RWPE2 (cell line): Measurements from ENCODE around the gene STAMBPL1.

Experiments
- ATAC-seq: fragments of 200-7000 bp; cut with Tn5 transposase; 3 replicates; pipeline ENCODE4 v1.9.1; 2021; ENCODE audit warnings: low read depth
- DNase-seq: peaks from one replicate; pipeline ENCODE4 v3.0.0-alpha.2; 2020; ENCODE audit warnings: low spot score
- H3K27ac ChIP-seq: fragments of 450-650 bp; 2 replicates; pipeline ENCODE4 v1.5.1; 2017; ENCODE audit warnings: mild to moderate bottlenecking; ENCODE audit not compliant: poor library complexity, severe bottlenecking
- H3K27me3 ChIP-seq: fragments of 250-450 bp; sonication (Bioruptor Pico); 2 replicates; pipeline ENCODE4 v1.5.1; 2021; ENCODE audit warnings: mild to moderate bottlenecking, moderate library complexity; ENCODE audit not compliant: insufficient read depth, poor library complexity, severe bottlenecking
- H3K36me3 ChIP-seq: fragments of 250-450 bp; sonication (Bioruptor Pico); 2 replicates; pipeline ENCODE4 v1.5.1; 2020; ENCODE audit warnings: low read depth, mild to moderate bottlenecking, moderate library complexity
- H3K4me1 ChIP-seq: fragments of 250-450 bp; sonication (Bioruptor Pico); 2 replicates; pipeline ENCODE4 v1.5.1; 2021; ENCODE audit warnings: mild to moderate bottlenecking, moderate library complexity; ENCODE audit not compliant: insufficient read depth, poor library complexity, severe bottlenecking
- H3K4me3 ChIP-seq: fragments of 250-450 bp; sonication (Bioruptor Pico); 2 replicates; pipeline ENCODE4 v1.5.1; 2021; ENCODE audit warnings: mild to moderate bottlenecking, moderate library complexity; ENCODE audit not compliant: severe bottlenecking
- H3K9me3 ChIP-seq: fragments of 250-450 bp; sonication (Bioruptor Pico); 2 replicates; pipeline ENCODE4 v1.5.1; 2021; ENCODE audit warnings: mild to moderate bottlenecking, moderate library complexity; ENCODE audit not compliant: severe bottlenecking
- TF ChIP-seq, protein P1 (sequence below): fragments of 450-650 bp; IDR thresholded peaks from one replicate; pipeline ENCODE4 v1.5.1; 2017; ENCODE audit warnings: mild to moderate bottlenecking, moderate library complexity; ENCODE audit not compliant: poor library complexity, severe bottlenecking

STAMBPL1 gene

DNA sequence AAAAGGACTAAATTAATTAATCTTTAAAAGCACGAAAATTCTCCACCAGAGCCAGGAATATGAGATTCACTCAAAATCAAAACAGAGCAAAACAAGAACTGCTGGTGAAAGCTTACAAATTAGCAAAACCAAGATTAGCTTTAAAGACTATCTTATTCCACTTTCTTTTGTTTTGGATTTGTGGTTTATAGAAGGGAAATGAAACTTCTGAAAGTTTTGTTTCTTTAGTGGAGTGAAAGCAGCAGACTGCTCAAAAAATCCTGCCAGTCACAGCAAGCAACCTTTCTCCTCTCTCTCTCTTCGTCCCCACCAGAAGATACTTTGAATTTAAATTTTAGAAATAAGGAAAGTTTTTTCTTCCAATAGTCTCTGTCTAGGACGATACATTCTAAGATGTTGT is 64.8 kb downstream of the STAMBPL1 start:
- no peaks in the 10 kb centered on the region for H3K27me3 ChIP-seq
- ATAC-seq (no peak), DNase-seq (no peak)
- H3K27ac ChIP-seq = no peak overlapping the region
- H3K4me1 ChIP-seq = no peaks in the 10 kb centered on the region
- TF ChIP-seq, protein P1, sequence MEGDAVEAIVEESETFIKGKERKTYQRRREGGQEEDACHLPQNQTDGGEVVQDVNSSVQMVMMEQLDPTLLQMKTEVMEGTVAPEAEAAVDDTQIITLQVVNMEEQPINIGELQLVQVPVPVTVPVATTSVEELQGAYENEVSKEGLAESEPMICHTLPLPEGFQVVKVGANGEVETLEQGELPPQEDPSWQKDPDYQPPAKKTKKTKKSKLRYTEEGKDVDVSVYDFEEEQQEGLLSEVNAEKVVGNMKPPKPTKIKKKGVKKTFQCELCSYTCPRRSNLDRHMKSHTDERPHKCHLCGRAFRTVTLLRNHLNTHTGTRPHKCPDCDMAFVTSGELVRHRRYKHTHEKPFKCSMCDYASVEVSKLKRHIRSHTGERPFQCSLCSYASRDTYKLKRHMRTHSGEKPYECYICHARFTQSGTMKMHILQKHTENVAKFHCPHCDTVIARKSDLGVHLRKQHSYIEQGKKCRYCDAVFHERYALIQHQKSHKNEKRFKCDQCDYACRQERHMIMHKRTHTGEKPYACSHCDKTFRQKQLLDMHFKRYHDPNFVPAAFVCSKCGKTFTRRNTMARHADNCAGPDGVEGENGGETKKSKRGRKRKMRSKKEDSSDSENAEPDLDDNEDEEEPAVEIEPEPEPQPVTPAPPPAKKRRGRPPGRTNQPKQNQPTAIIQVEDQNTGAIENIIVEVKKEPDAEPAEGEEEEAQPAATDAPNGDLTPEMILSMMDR = no peak
- no peaks in the 10 kb centered on the region for H3K9me3 ChIP-seq
- no peaks in the 10 kb centered on the region for H3K36me3 ChIP-seq
- no peak overlapping the region for H3K4me3 ChIP-seq

DNA sequence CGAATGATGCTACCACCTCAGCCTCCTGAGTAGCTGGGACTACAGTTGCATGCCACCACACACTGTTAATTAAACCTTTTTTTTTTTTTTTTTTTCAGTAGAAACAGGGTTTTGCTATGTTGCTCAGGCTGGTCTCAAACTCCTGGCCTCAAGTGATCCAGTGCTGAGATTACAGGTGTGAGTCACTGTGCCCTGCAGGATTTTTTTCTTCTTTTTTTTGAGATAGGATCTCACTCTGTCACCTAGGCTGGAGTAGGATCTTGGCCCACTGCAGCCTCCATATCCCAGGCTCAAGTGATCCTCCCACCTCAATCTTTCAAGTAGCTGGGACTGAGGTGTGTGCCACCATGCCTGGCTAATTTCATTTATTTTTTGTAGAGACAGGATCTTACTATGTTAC is 66.2 kb downstream of the STAMBPL1 start:
- Histone ChIP-seq H3K4me1 (no peaks in the 10 kb centered on the region), H3K4me3 (no peak overlapping the region), H3K9me3 (no peaks in the 10 kb centered on the region), H3K36me3 (no peaks in the 10 kb centered on the region), H3K27ac (no peak overlapping the region), H3K27me3 (no peaks in the 10 kb centered on the region)
- TF ChIP-seq, protein P1 = no peak
- DNase-seq (no peak), ATAC-seq (no peak)

DNA sequence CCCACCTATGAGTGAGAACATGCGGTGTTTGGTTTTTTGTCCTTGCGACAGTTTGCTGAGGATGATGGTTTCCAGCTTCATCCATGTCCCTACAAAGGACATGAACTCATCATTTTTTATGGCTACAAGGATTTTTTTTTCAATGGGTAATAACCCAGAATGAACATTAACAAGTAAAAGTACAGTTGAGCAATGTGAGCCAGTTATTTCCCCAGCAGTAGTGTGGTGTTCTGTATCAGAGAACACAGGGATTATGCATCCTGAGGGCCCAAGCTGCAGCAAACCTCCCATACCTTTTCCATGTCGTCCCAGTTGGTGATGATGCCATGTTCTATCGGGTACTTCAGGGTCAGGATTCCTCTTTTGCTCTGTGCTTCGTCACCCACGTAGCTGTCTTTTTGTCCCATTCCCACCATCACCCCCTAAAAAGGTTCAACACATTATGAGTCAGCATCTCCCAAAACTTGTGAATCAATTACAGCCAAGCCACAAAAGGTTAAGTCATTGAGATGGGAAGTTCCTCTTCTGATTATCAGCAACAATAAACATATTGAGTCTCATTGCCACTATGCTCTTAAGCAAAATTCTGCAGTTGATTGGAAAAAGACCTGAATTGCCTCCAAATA is 67.0 kb downstream of the STAMBPL1 start:
- Histone ChIP-seq H3K36me3 (no peaks in the 10 kb centered on the region), H3K4me1 (no peaks in the 10 kb centered on the region), H3K27me3 (no peaks in the 10 kb centered on the region), H3K4me3 (no peak overlapping the region), H3K9me3 (no peaks in the 10 kb centered on the region), H3K27ac (no peak overlapping the region)
- no peak for DNase-seq
- ATAC-seq = no peak
- TF ChIP-seq, protein P1 = no peak

DNA sequence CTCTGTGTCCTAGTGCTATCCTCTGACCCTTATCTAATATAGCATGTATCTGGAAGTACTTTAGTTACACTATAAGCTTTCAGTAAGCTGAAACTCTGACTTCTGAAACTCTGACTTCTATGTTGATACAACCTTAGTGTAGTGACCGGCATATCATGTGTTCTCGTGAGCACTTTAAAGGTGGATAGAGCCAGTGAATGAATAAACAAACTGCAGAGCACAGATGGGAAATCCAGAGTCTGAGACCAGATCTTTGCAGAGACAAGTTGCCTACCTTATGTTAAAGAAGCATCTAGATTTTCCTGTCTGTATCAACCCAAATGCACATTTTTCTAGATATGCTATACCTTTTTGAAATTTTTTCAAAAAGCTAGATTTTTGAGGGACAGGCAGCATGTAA is 69.0 kb downstream of the STAMBPL1 start:
- Histone ChIP-seq H3K27ac (no peak overlapping the region), H3K36me3 (no peaks in the 10 kb centered on the region), H3K9me3 (no peaks in the 10 kb centered on the region), H3K27me3 (no peaks in the 10 kb centered on the region), H3K4me1 (no peaks in the 10 kb centered on the region), H3K4me3 (no peak overlapping the region)
- TF ChIP-seq, protein P1 = no peak
- DNase-seq = no peak
- ATAC-seq = no peak
